HL-60 (cell line): ENCODE data around the gene SIN3A.
A peak's percentile ranks its signal among the peaks of the same experiment; 100 is the strongest.

ENCODE experiments used
- DNase-seq, 2 experiments: peaks; one replicate each; pipeline ENCODE4 v3.0.0-alpha.2; 2010 to 2020; ENCODE audit warnings: low read depth in 1 of 2, low spot score in 1 of 2
- H3K27ac ChIP-seq: fragments of 250-450 bp; sonication (Bioruptor Pico); replicated peaks from 2 replicates; pipeline ENCODE4 v1.5.1; 2020; ENCODE audit warnings: mild to moderate bottlenecking, moderate library complexity
- H3K27me3 ChIP-seq: fragments of 250-450 bp; sonication (Bioruptor Pico); 2 replicates; pipeline ENCODE4 v1.5.1; 2021; ENCODE audit warnings: mild to moderate bottlenecking, moderate library complexity; ENCODE audit not compliant: insufficient read depth, poor library complexity, severe bottlenecking
- H3K4me3 ChIP-seq: replicated peaks from 2 replicates; pipeline ENCODE4 v1.5.1; 2011; ENCODE audit warnings: mild to moderate bottlenecking, control low read depth, low read length; ENCODE audit not compliant: insufficient read depth
- CTCF ChIP-seq: IDR thresholded peaks from one replicate; pipeline ENCODE4 v1.5.1; 2011; ENCODE audit warnings: low read length, control low read depth, inconsistent platforms; ENCODE audit not compliant: insufficient read depth
- GABPA ChIP-seq: IDR thresholded peaks from 2 replicates; pipeline ENCODE4 v1.6.1; 2012; ENCODE audit warnings: low read depth
- POLR2AphosphoS5 ChIP-seq: IDR thresholded peaks from 2 replicates; pipeline ENCODE4 v1.6.1; 2012; ENCODE audit warnings: low read depth
- REST ChIP-seq: IDR thresholded peaks from 2 replicates; pipeline ENCODE4 v1.6.1; 2012; ENCODE audit warnings: low read depth; ENCODE audit not compliant: insufficient replicate concordance
- SPI1 ChIP-seq: IDR thresholded peaks from 2 replicates; pipeline ENCODE4 v1.6.1; 2012; ENCODE audit warnings: low read depth, mild to moderate bottlenecking, borderline replicate concordance

SIN3A gene

GRCh38 chr15:75369897-75370581, 81.5 kb downstream of the SIN3A start:
- TF ChIP-seq SPI1 (no peak), GABPA (no peak), POLR2AphosphoS5 (no peak), CTCF (no peak), REST (no peak)
- H3K27ac ChIP-seq, result no peak overlapping the region
- no peak for DNase-seq
- H3K4me3 ChIP-seq, result no peak overlapping the region
- H3K27me3 ChIP-seq, result no peaks in the 10 kb centered on the region

- DNase-seq, result no peak
- TF ChIP-seq GABPA, result no peak
- TF ChIP-seq REST, result no peak
- TF ChIP-seq POLR2AphosphoS5, result no peak
- no peak for TF ChIP-seq CTCF
- no peak for TF ChIP-seq SPI1
- Histone ChIP-seq H3K4me3 (peak overlapping the region; percentile 71), H3K27me3 (no peaks in the 10 kb centered on the region), H3K27ac (peak overlapping the region; percentile 93)
Measured at GRCh38 chr15:75368689-75369239, 82.7 kb downstream of the SIN3A start.

- TF ChIP-seq SPI1 (peak; percentile 90), POLR2AphosphoS5 (peak; percentile 95), GABPA (peak; percentile 98), CTCF (peak; percentile 71), REST (peak; percentile 54)
- Histone ChIP-seq H3K4me3 (peak within 1 kb of the TSS; percentile 71), H3K27ac (peak within 1 kb of the TSS; percentile 93), H3K27me3 (no peaks in the 10 kb centered on the region)
- peak; percentile 98 for DNase-seq
Measured at GRCh38 chr15:75367913-75368688, 83.4 kb downstream of the SIN3A start, which contains the start of gene MAN2C1. Gene MAN2C1 (minus strand): TSS chr15:75368607. CDS start chr15:75368583, 24 bp downstream.
